Fibroblast of the aortic adventitia (primary cell): ENCODE measurements around the gene ZBTB16. TPM values are rescaled to one million over a fixed set of nuclear protein-coding genes. Genes with fewer than 3 reads are reported as not detected.

Source experiments
- DNase-seq: peaks from one replicate; pipeline ENCODE4 v3.0.0-alpha.2; 2010; ENCODE audit warnings: low read depth
- H3K4me3 ChIP-seq: 2 replicates; pipeline ENCODE4 v1.5.1; 2011; ENCODE audit warnings: low read depth, mild to moderate bottlenecking, control low read depth, low read length, moderate library complexity
- CTCF ChIP-seq: IDR thresholded peaks from 2 replicates; pipeline ENCODE4 v1.5.1; 2011; ENCODE audit warnings: mild to moderate bottlenecking, low read length, control low read depth, inconsistent platforms; ENCODE audit not compliant: insufficient read depth
- total RNA-seq: library from RNA; depleted of rRNA; stranded (reverse); fragments of >200 nt; gene quantifications from 2 replicates; pipeline ENCODE4 v1.2.3, GENCODE V29; 2012; ENCODE audit warnings: low replicate concordance

Gene ZBTB16
- total RNA-seq, 1 donor = 0.27 TPM

DNA sequence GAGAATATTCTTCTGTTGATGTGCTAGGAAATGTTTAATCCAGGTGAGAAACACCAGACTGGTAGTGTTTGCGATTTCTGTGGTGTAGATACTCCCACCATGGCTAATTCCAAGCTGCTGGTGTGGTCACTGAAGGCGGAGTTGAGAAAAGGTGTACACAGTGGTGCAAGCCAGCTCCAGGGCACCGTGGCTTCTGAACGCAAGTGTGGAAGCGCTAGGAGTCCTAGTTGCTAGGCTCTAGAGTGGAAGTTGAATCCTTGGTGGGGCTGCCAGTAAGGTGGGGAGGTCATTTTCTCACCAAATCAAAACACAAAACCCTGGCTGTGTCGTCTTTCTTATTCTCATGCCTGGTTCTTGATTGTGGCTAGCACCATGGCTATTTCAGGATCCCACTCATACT is 61.6 kb downstream of the ZBTB16 start:
- no peak overlapping the region for H3K4me3 ChIP-seq
- DNase-seq = no peak
- no peak for TF ChIP-seq CTCF

- TF ChIP-seq CTCF = no peak
- no peak overlapping the region for H3K4me3 ChIP-seq
- no peak for DNase-seq
Observed at GRCh38 chr11:114121804-114122504, 62.4 kb downstream of the ZBTB16 start.

DNA sequence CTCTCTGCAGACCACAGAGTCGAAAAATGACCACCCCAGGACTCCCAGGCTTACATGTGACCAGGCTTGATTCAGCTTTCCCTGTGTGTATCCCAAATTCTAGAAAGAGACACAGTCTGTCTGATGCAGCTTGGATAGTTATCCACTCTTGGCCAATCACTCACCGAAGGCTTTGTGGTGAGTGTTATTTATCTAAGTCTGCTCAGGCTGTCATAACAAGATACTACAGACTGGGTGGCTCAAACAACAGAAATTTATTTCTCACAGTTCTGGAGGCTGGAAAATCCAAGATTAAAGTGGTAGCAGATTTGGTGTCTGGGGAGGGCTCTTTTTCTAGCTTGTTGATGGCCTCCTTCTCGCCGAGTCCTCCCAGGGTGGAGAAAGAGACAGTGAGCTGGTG is 63.2 kb downstream of the ZBTB16 start:
- no peak overlapping the region for H3K4me3 ChIP-seq
- no peak for DNase-seq
- no peak for TF ChIP-seq CTCF

DNA sequence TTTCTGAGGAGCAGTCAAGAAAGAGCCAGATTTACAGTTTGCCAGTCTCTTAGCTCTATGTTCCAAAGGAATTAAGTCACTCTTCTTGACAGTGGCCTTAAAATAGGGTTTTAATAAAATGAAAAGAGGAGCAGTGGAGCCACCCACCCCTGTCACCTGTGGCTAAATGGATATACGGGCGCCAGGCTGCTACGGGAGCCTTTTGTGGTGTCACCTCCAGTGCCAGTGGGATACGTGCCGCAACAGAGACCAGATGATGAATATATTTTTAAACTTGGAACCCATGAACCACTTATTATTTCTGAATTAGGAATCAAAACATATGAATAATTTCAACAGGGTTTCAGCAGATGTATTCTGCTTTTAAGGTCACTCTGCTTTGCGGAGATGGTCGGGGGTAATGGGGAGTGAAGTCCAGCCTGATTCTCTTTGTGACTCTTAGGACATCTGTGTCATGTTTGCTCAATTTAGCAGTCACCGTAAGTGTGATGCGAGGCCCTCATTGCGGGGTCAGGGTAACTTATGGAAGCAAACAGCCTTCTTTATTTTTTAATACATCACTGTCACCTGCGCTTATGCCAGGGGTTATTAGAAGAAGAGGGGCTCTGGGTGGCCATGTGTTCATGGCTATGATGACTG is 64.3 kb downstream of the ZBTB16 start:
- H3K4me3 ChIP-seq = no peak overlapping the region
- DNase-seq = no peak
- no peak for TF ChIP-seq CTCF

DNA sequence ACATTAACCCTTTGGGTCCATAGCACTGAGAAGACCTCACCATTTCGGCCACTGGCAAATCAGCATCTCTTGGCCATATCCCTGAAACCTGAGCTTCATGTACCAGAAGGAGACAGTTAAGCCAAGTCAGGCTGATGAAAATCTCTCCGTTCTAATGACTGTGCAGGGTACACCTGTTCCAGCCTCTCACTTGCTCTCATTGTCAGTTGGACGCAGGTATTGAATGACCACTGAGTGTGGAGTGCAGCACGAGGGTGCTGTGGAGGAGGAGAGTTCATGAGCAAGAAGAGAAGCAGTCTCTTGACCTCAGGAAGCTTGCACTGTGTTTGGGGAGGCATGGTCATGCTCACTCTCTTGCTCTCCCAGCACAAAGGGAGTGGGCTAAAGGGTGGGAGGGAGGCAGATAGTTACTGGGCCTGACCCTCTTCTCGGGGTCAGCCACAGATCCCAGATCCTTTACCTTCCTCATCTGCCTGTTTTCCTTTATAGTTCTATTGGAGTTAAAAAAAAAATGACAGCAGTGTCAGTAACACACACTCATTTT is 65.2 kb downstream of the ZBTB16 start:
- no peak for DNase-seq
- no peak for TF ChIP-seq CTCF
- no peak overlapping the region for H3K4me3 ChIP-seq

- no peak for DNase-seq
- no peak for TF ChIP-seq CTCF
- no peak overlapping the region for H3K4me3 ChIP-seq
Observed at GRCh38 chr11:114125531-114125930, 66.0 kb downstream of the ZBTB16 start.
